Measurements from ENCODE around the gene MAST1.

DNA sequence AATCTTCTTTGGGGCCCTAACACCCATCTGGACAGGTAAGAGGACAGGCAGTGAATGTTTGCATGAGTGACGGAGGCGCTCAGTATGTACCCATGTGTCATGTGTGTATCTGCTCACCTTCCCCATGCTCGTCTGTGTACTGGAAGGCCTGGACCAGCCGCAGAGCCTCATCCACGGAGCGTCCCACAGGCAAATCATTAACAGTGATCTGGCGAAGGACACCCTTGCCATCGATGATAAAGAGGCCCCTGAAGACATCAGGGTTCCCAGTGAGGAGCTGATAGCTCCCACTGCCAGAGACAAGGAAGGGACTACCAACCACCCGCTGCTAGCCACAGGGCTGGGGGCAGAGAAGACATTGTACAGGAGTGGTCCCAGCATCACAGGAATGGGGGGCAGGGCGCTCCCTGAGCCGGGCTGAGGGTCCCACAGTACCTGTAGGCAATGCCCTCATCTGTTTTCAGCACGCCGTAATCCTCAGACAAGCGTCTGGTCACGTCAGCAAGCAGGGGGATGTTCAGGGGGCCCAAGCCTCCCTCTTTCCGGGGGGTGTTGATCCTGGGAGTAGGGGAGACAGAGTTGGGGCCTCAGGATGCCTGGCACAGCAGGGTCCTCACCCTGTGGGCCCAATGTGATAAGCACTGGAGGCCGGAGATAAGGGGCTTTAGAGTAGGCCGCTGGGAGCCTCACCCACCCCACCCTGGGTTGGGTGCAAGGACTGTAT, 38.4 kb upstream of the MAST1 start:
- TF ChIP-seq, protein P1, sequence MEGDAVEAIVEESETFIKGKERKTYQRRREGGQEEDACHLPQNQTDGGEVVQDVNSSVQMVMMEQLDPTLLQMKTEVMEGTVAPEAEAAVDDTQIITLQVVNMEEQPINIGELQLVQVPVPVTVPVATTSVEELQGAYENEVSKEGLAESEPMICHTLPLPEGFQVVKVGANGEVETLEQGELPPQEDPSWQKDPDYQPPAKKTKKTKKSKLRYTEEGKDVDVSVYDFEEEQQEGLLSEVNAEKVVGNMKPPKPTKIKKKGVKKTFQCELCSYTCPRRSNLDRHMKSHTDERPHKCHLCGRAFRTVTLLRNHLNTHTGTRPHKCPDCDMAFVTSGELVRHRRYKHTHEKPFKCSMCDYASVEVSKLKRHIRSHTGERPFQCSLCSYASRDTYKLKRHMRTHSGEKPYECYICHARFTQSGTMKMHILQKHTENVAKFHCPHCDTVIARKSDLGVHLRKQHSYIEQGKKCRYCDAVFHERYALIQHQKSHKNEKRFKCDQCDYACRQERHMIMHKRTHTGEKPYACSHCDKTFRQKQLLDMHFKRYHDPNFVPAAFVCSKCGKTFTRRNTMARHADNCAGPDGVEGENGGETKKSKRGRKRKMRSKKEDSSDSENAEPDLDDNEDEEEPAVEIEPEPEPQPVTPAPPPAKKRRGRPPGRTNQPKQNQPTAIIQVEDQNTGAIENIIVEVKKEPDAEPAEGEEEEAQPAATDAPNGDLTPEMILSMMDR (IDR thresholded peaks at IDR 0.05) = no peak
- TF ChIP-seq POLR2A (IDR thresholded peaks at IDR 0.05) = no peak

Data from testis (tissue), 2 donors.